ENCODE measurements around the gene SLC41A2.
"Not testable (repeated sequence)": the region's sequence is repeated elsewhere in the genome, so short reads cannot be mapped to it uniquely, and the experiment has no call there.

The SLC41A2 gene

GRCh38 chr12:104964167-104964855, 6.2 kb upstream of the SLC41A2 start:
- DNase-seq (ENCODE audit: low spot score) = no peak

DNA sequence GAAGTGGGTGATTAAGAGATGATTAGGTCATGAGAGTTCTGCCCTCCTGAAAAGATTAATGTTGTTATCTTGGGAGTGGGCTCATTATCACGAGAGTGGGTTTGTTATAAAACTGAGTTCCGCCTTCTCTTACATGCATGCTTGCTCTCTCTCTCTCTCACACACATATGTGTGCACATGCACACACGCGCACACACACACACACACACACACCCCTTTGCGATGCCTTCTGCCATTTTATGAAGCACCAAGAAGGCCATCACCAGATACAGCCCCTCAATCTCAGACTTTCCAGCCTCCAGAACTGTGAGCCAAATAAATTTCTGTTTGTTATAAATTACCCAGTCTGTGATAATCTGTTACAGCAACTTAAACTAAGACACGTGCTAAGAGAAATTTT, 5.7 kb upstream of the SLC41A2 start:
- no peak for DNase-seq (ENCODE audit: low spot score)

GRCh38 chr12:104960464-104960863, 2.4 kb upstream of the SLC41A2 start:
- no peak for DNase-seq (ENCODE audit: low spot score)

DNA sequence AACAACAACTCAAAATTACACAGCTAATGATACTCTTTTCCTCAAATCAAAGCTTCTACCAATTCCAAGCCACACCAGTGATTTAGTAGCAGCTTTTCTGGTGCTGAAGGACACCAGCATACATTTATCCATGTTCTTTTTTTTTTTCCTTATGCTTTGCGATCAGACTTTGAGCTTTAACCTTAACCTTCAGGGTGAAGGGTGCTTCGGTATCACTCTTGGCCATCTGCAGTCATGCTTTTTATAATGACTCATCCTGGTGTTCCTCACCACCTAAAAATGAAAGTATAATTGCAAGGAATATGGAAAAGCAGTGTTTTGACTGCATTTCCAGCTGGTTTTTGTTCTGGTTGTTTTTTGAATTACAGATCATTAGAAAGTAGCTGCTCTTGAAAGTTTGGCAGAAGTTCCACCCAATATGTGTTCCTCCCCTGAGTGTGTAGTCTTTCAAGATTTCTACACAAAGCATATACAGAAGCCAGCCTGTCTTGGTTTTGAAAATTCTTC, 1.3 kb upstream of the SLC41A2 start:
- no peak for DNase-seq (ENCODE audit: low spot score)

GRCh38 chr12:104958805-104959334, 780 bp upstream of the SLC41A2 start:
- DNase-seq (ENCODE audit: low spot score) = no peak

GRCh38 chr12:104957719-104958000, 430 bp downstream of the SLC41A2 start:
- no peak for DNase-seq (ENCODE audit: low spot score)

GRCh38 chr12:104956870-104957718, 996 bp downstream of the SLC41A2 start:
- no peak for DNase-seq (ENCODE audit: low spot score)

DNA sequence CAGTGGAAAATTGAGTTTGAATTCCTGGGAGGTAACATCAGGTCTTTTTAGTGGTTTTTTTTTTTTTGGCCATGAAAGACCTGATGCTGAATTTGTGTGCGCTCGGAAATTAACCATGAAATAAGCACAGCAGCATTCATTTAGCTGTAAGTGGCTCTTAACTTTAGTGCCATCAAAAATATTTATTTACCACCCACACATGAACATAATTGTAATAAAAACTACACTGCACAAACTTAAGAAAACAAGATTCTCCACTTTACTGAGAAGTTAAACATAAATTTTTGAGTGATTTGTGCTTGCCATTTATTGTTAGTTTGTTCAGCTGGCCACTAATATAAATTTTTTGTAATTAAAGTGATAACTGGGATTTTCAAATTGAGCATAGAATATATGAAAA, 2.4 kb downstream of the SLC41A2 start:
- no peak for DNase-seq (ENCODE audit: low spot score)

GRCh38 chr12:104953323-104953722, 4.8 kb downstream of the SLC41A2 start:
- no peak for DNase-seq (ENCODE audit: low spot score)

DNA sequence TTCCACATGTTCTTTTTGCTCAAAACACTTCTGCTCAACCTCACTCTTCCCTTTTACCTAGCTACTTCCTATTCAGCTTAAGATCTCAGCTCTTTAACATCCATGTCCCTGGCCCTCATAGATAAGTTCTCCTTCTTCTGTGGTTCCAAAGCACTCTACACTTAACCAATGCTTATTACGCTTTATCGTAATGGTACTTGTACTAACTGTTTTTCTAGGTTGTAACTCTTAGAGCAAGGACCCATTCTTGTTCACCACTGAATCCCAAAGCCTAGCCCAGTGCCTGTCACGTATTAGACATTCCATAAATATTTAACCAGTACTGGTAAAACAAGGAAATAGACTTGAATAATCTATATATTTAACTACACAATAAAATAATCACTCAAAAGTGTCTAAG, 5.3 kb downstream of the SLC41A2 start:
- DNase-seq (ENCODE audit: low spot score) = no peak

GRCh38 chr12:104951759-104952509, 6.2 kb downstream of the SLC41A2 start:
- DNase-seq (ENCODE audit: low spot score) = no peak

GRCh38 chr12:104948716-104949115, 9.4 kb downstream of the SLC41A2 start:
- DNase-seq (ENCODE audit: low spot score) = not testable (repeated sequence)

- no peak for DNase-seq (ENCODE audit: low spot score)
These were observed 13.8 kb downstream of the SLC41A2 start for GRCh38 chr12:104944252-104944651.

DNA sequence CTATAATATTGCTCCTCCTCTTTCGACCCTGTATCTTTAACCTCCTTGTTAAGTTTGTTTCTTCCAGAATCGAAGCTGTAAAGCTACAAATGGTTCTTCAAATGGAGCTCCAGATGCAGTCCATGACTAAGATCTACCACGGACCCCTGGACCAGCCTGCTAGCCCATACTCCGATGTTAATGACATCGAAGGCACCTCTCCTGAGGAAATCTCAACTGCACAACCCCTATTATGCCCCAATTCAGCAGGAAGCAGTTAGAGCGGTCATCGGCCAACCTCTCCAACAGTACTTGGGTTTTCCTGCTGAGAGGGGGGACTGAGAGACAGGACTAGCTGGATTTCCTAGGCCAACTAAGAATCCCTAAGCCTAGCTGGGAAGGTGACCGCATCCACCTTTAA, 14.7 kb downstream of the SLC41A2 start:
- DNase-seq (ENCODE audit: low spot score) = not testable (repeated sequence)

GRCh38 chr12:104942075-104942474, 16.0 kb downstream of the SLC41A2 start:
- no peak for DNase-seq (ENCODE audit: low spot score)

- DNase-seq (ENCODE audit: low spot score) = no peak
These were observed 16.6 kb downstream of the SLC41A2 start for GRCh38 chr12:104941454-104941853.

- no peak for DNase-seq (ENCODE audit: low spot score)
These were observed 19.0 kb downstream of the SLC41A2 start for GRCh38 chr12:104939089-104939488.

- no peak for DNase-seq (ENCODE audit: low spot score)
These were observed 19.7 kb downstream of the SLC41A2 start for GRCh38 chr12:104938371-104938770.

DNA sequence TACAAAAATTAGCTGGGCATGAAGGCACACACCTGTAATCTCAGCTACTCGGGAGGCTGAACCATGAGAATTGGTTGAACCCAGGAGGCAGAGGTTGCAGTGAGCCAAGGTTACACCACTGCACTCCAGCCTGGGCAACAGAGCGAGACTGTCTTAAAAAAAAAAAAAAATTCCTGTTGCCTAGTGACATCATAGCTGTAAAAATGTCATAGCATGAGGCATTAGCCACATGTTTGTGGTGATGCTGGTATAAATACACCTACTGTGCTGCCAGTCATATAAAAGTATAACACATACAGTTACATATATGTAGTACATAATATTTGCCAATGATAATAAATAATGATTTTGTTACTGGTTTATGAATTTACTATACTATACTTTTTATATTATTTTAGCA, 22.2 kb downstream of the SLC41A2 start:
- no peak for DNase-seq (ENCODE audit: low spot score)

GRCh38 chr12:104933778-104934177, 24.3 kb downstream of the SLC41A2 start:
- DNase-seq (ENCODE audit: low spot score) = no peak

- no peak for DNase-seq (ENCODE audit: low spot score)
These were observed 25.0 kb downstream of the SLC41A2 start for GRCh38 chr12:104933128-104933527.

Data from D341Med (cell line).